Measurements from ENCODE around the gene SHISA9.
A peak's percentile ranks its signal among the peaks of the same experiment; 100 is the strongest.

Gene SHISA9

DNA sequence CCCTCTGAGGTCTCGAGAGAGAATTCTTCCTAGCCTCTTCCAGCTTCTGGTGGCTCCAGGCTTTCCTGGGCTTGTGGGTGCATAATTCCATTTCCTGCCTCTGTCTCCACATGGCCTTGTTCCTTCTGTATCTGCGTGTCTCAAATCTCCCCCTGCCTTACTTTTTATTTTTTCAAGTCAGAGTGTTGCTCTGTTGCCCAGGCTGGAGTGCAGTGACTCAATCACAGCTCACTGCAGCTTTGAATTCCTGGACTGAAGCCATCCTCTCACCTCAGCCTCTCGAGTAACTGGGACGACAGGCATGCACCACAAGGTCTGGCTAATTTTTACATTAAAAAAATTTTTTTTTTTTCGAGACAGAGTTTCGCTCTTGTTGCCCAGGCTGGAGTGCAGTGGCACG lies 120.6 kb downstream of the SHISA9 start:
- DNase-seq (ENCODE audit: low spot score), result no peak

DNA sequence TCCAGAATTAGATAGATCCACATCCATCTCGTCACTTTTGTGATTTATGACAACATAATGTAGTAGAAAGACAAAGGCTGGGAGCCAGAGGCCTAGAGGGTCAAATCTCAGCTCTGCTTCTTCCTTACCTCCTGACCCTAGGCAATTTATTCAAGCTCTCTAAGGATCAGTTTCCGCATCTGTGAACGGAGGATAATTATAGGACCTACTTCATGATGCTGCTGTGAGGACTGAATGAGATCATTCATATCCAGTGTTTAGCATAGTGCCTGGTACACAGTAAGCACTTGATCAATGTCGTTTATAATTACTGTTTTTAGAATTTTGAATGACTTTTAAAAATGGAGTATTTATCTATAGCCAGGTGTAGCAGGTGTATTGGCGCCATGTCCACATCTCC lies 128.4 kb downstream of the SHISA9 start:
- no peak for DNase-seq (ENCODE audit: low spot score)

DNA sequence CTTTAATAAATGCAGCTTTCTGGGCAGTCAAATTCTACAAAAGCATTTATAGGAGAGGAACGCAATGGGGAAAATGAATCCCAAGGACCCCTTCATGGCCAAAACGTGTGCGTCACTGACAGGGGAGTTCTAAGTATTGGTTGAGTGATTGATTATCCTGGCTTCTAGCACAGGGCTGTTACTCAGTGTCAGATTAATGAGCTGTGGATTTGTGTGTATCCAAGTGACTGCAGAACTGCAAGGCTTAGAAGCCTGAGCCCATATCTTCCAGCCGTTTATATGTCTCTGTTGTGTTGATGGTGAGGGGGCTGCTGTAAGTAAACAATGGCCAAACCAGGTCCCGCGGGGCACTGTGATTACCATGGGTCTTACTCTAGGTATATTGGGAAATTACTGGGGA lies 129.4 kb downstream of the SHISA9 start:
- DNase-seq (ENCODE audit: low spot score), result no peak

DNA sequence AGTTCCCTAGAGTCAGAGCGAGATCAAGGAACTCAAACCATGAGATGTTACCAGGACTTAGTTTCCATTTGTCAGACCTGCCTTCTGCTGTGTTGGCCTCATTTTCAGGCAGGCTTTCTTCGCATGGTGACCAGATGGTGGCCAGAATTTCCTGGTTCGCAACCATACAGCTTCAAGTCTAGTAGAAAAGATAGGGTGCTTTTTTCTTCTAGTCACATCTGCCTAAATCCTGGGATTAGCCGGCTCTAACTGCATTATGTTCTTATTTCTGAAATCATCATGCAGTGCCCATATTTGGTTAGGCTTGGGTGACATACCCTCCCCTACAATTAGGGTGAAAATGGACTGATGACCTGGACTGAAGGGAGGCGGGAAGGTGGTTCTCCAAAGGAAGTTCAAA lies 131.5 kb downstream of the SHISA9 start:
- no peak for DNase-seq (ENCODE audit: low spot score)

DNA sequence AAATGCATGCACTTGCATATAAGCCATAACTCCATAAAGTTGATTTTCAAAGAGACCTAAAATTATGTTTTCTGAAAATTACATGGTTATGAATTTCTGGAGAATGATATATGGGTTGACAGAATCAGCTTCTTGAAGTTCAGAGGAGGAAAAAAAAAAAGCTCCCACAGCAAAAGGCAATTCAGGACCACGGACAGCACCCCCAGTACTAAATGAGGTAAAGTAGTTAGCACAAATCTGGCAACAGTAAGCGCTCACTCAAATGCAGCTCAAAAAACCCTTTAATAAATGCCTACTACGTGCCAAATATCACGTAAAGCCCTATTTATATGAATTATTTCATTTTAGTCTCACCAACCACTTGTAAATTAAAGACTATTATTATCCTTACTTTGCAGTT lies 135.2 kb downstream of the SHISA9 start:
- DNase-seq (ENCODE audit: low spot score), result peak; percentile 65

DNA sequence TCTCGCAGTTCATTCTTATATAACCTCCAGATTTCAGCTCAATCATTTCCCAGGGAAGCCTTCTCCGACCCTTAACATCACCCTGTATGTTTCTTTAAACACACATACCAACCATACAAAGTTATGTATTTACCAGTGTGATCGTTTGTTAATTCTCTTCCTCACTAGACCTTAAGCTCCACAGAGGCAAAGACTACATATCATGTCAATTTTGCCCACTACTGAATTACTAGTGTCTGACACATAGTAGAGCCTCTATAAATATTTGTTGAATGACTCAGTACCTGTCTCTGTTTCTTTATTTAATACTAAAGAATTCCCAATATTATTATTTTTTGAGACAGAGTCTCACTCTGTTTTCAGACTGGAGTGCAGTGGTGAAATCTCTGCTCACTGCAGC lies 137.2 kb downstream of the SHISA9 start:
- no peak for DNase-seq (ENCODE audit: low spot score)

DNA sequence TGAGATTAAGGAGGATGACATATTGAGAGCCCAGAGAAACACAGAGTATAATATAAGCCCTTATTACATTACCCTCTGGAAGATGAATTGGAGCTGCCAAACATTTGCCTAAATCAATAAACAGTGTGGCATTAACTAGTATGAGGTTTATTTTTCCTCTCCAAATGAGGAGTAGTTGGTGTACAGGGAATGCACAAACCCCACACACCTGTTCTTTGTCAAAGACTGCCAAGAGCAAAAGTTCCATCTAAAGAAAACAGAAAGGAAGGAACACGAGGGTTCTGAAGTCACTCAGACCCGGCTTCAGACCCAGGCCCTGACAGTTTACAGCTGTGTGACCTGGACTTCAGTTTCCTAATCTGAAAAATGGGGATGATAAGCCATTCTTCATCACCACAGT lies 138.1 kb downstream of the SHISA9 start:
- no peak for DNase-seq (ENCODE audit: low spot score)

DNA sequence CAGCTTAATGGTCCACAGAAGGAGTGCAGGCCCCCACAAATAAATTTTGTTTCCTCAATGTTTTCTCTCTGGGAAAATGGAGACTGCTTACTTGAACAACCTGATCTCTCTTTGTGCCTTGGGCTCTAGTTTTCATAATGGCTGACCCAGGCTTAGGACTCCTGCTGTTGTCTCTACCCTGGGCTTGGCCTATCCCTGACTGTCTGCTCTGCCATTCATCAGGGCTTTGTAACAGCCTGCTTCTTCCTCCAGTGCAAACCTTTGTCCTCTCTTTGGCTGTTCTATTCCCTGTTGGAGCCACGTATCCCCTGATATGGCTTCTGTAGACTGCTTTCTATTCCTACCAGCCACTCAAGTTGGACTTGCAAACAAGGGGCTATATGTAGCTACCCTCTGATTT lies 139.8 kb downstream of the SHISA9 start:
- no peak for DNase-seq (ENCODE audit: low spot score)

DNA sequence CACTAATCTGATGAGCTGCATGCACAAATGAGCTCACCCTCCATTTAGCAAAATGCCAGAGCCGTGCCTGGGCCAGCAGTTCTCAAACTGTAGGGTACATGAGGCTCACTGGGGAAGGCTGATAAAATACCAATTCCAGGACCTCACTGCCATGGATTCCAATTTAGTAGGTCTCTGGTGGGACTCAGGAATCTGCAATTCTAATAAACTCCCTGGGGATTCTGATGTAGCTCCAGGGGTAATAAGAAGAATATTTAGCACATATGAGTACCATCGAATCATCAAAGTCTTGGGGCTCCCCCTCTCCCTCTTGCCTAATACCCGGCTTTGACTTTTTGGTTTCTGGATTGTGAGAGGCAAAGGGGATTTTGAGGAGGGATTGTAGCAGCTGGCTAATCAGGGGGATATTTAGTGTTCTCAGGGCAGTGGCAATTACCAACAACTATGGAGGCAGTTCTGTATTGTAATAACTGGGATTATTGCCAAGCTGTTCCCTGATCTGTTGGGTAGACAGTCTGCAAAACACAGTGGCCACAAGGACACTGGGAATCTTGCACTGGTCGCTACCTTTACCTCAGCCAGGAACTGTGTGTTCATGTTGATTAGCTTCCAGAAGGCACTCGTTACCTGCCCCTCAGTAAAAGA lies 140.4 kb downstream of the SHISA9 start:
- DNase-seq (ENCODE audit: low spot score), result no peak

DNA sequence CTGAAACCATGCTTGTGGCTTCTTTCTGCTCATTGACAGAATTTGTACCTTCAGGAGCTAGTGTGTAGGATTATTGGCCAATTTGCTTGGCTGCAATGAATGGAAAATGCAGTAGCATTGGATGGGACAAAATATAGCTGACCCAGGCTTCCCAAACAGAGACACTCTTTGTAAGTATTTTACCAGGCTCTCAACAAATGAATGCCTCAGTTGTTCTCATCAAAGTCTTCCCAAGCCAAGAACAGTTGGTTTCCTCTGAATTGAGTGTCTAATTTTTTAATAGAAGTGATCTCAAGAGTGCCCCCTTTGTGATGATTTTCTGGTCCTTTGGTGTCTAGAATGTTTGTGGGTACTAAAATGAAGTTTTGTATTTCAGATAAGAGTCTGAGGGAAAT lies 140.9 kb downstream of the SHISA9 start:
- no peak for DNase-seq (ENCODE audit: low spot score)

DNA sequence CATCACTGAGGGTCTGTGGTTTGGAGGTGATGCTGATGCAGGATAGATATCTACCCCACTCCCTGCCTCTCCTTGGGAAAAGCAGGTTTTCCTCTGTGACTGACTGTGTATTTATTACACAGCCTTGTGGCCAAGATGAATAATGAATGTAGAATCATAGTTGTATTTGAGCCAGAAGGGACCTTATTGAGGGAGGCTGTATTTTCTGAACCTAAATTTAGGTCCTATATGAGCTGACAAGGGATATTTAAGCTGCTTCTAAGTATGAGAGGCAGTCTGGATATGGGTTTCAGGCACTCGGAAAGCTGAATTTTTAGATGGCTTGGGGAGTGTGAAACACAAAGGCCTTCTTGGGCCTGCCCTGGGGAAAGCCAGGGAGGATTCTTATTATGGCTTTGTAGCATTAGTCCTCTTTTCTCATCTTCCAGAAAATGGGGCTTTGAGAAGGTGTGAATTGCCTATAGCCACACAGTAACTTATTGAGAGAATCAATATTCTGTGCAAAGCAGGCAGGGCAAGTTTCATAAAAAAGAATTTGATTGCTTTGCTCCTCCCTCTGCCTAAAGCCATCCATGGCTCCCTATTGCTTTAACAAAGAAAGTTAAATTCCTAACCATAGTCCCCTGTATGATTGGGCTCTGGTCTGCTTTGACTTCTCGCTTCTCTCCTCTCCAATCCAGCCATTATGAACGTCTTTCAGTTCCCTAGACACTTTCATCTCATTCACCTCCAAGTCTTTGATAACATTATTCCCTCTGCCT lies 144.8 kb downstream of the SHISA9 start:
- DNase-seq (ENCODE audit: low spot score), result no peak

DNA sequence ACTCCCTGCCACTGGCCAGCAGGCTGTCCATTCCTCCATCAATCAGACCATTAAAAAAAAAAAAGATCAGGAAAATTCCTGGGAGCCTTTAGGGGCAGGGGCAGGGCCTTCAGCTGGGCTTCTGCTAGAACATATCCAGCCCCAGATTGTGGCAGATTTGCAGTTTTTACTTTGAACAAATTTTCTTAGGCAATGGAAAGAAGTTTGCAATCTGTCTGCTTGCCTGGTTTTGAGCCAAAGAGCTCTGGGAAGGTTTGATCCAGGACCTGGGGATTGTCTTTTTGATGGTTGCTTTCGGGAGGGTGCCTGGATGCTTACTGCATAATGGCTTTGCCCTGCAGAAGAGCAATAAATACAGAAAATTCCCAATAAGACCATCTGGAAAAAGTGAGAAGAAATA lies 145.9 kb downstream of the SHISA9 start:
- DNase-seq (ENCODE audit: low spot score), result no peak

DNA sequence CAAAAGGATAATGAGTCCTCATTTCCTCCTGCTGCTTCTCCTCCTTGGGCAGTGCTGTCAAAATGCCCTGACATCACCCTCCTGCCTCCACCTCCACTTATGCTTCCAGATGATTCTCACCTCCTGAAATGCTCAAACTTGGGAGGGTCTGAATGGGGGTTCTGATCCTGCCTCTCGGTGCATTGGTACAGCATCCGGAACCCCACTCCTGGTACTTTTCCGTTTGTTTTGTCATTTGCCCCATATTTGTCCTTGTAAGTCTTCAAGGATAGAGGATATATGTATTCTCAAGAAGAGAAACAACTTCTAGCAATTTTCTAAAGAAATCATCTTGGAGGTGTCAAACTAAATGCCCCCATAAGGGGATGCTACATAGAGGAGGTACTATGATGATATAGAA lies 148.3 kb downstream of the SHISA9 start:
- no peak for DNase-seq (ENCODE audit: low spot score)

DNA sequence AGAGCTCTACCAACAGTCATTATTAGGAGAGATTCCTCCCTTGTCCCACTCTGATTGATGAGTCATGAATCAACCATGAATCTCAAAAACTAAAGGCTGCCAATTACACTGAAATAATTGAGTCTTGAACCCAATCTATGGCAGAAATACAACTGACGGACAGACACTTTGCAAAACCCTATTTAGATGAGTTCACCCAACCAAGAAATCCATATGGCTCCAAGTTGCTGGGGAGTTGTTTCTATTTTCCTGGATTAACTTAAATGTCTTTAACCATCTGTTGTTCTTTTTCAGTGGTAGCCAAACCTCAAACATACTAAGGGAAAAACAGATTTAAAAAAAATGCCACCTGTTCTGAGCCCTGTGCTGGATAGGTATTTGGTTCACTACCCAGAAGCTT lies 151.0 kb downstream of the SHISA9 start:
- no peak for DNase-seq (ENCODE audit: low spot score)

DNA sequence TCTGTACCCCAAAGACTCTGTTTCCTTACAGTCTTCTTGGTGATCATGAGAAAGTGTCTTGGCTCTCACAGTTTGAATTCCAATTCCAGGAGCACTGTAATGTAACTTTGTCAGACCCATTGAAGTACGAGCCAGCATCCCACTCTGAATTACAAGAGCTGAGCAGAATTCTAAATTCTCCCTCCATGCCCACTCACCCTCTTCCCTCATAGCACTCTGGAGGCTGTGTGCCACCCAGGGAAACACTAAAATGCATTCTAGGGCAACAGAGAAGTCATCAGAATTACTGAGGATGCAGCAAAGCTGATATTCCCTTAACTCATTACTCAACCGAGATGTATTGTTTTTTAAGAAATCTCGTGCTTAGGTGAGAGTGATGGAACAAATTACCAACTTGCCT lies 154.1 kb downstream of the SHISA9 start:
- DNase-seq (ENCODE audit: low spot score), result no peak

DNA sequence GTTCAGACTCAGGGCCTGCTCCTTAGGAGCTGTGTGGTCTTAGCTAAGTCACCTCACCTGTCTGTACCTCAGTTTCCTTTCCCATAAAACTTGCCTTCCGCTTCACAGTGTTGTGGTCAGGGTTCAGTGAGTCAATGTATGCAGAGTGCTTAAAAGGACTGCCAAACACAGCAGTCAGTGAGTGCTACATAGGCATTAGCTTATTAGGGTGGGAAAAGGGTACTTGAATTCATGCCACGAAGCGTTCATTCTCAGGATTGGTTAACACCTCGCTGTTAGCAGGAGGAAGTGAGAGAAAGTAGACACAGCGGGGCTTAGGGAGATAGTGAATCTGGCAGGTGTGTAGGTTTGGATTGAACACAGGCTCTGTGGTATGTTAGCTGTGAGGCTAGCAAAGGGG lies 155.2 kb downstream of the SHISA9 start:
- DNase-seq (ENCODE audit: low spot score), result no peak

DNA sequence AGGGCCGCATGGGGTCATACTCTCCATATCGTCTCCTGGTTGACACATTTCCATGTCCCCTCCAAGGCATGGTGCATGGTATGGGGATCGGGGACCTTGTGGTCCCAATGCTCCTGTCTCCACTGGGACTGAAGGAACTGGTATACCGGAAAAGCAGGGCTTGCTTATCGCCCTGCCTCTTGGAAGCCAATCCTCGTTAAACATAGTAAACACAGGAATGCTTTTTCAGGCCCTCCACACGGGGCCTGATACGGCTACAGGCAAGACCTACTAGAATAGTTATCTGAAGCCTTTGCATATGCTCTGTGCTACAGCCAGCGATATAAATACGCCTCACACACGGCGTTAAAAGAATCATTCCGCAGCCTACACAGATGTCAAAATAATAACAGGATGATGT lies 159.5 kb downstream of the SHISA9 start:
- no peak for DNase-seq (ENCODE audit: low spot score)

DNA sequence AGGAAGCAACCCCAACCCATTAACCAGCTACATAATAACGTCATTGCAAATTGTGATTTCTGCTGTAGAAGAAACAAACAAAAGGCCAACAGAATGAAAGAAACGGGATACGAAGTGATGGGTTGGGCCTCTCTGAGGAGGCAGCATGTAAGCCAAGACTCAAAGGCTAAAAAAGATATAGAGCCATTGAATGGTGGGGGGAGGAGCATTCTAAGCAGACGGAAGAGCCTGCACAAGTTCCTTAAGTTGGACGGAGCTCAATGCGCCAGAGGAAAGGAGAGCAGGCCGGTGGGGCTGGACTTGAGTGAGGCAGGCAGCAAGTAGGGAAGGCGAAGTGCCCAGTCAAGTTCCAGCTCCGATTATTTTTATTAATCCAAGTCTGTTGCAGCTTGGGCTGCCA lies 160.3 kb downstream of the SHISA9 start:
- no peak for DNase-seq (ENCODE audit: low spot score)

DNA sequence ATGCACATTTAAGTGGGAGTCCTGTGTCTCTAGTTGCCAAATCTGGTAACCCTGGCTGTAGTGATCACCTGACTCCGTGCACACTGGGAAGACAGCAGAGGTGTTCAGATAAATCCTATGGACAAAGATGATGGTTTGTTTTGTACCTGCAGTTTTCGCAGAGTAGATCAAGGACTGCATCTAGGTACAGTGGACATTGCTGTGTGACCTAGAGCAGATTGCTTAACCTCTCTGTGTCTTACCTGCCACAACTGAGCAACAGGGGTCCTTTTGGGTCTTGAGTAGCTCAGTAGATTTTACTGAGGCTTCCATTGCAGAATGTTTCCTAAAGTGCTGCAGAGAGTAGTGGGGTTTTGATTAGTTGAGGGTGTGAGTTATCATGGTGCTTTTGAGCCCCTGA lies 160.8 kb downstream of the SHISA9 start:
- DNase-seq (ENCODE audit: low spot score), result no peak

DNA sequence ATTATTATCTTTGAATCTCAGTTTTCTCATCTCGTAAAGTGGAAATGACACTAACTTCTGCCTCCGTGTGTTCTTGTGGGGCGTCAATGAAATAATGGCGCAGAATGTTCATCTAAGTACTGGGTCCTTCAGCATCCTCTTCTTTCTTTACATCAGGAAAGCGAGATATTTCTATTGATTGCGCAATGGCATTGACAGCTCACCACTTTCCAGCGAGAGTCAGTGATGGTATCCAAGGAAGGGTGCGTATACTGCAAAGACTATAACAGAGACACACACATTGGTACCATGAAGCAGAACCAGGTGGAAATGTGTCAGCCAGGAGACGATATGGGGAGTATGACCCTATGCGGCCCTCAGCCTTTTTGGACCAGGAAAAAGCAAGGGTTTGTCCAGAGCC lies 162.1 kb downstream of the SHISA9 start:
- no peak for DNase-seq (ENCODE audit: low spot score)

DNA sequence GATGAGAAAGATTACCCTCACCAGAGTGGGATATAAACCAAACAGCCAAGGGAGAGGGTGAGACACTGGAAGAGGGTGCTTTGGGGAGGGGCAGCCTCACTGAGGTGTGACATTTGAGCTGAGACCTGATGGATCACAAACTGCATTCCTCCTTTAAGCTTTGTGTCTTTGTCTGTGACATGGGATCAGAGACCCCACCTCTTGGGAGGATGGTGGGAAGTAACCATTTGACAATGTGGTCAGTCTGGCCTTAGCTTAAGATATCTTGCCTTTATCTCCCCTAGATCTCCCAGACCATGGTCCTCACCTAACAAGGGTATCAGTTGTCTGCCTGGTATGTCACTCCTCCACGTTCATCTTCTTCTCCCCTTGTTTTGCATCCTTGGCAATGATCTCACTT lies 163.4 kb downstream of the SHISA9 start:
- DNase-seq (ENCODE audit: low spot score), result no peak

DNA sequence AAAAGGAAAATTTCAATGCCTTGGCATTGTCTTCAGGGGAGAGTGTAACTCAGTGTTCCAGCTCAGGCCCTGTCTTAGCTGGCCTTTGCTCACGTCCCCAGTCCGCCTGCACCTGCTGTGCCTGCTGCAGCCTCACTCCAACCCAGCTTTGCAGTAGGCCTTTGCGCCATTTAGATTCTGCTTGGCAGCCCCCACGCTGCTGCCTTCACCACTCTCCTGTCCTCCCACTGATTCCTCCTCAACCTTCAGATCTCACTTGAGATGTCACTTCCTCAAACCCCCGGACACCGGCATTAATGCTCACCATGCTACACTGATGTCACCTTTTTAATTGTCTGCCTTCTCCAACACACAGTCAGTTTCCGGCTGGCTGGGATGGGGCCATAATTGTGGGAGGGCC lies 166.2 kb downstream of the SHISA9 start:
- no peak for DNase-seq (ENCODE audit: low spot score)

DNA sequence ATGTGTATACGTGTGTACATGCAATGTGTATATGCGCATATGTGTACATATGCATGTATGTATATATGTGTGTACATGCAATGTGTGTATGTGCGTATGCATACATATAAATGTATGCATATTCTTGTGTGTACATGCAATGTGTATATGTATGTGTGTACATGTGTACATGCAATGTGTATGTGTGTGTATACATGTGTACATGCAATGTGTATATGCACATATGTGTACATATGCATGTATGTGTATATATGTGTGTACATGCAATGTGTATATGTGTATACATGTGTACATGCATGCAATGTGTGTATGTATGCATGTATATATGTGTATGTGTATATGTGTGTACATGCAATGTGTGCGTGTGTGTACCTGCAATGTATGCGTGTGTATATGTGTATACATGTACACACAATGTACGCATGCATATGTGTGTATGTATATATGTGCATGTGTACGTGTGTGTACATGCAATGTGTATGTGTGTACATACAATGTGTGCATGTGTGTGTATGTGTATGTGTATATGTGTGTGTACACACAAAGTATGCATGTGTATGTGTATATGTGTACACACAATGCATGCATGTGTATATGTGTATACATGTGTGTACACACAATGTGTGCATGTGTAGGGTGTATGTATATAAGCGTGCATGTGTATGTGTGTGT lies 167.7 kb downstream of the SHISA9 start:
- no peak for DNase-seq (ENCODE audit: low spot score)

DNA sequence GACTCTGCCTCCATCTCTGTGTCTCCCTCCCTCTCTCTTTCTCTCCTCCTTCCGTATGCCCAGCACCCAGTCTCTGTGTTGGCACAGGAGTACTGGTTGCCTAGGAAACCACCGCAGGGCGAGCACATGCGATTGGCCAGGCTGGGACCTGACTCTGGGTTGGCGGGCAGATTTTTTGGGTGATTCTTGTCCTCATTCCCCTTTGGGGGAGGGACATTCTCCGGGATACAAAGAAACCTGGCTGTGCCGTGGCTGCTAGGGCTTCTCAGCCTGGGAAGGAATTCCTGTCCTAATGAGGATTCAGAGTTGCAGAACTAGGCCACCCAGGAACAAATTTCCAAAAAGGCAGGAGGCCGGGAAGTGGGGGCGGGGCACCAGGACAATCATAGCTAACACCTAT lies 168.9 kb downstream of the SHISA9 start:
- peak; percentile 77 for DNase-seq (ENCODE audit: low spot score)

Data from ecto neural progenitor cell (in vitro differentiated cells).